ENCODE data around the gene PFDN4.

DNA sequence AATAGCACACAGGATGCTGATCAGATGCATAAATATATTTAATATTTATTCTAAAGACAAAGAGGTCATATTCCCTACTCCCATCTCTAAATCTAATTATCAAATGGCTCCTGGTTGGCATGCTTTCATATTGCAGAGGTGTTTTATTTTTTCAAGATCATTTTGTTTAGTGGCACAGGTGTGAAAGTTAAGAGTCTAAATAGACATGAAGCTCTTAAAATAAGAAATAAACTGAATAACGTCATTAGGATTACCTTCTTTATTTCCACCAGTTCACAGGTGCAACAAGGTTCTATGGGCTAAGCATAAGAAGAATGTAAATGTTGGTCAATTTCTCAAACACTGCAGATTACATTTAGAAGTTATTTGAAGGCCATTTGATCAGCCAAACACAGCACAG, 27.0 kb upstream of the PFDN4 start:
- TF ChIP-seq ZNF70 (CRISPR knock-in tag; IDR thresholded peaks at IDR 0.05) (no peak), ZNF565 (CRISPR knock-in tag; conservative IDR thresholded peaks at IDR 0.05; ENCODE audit: low read depth) (no peak), OSR1 (CRISPR knock-in tag; IDR thresholded peaks at IDR 0.05) (no peak), ESRRG (CRISPR knock-in tag; IDR thresholded peaks at IDR 0.05) (no peak), ZNF8 (CRISPR knock-in tag; IDR thresholded peaks at IDR 0.05) (no peak), CSDC2 (CRISPR knock-in tag; IDR thresholded peaks at IDR 0.05) (no peak), ZFP3 (CRISPR knock-in tag; IDR thresholded peaks at IDR 0.05) (no peak), RARB (CRISPR knock-in tag; IDR thresholded peaks at IDR 0.05) (no peak), ZFP30 (CRISPR knock-in tag; IDR thresholded peaks at IDR 0.05) (no peak), ISL1 (CRISPR knock-in tag; IDR thresholded peaks at IDR 0.05) (no peak), TCF4 (CRISPR knock-in tag; IDR thresholded peaks at IDR 0.05; ENCODE audit: borderline replicate concordance) (no peak), ARNTL (CRISPR knock-in tag; IDR thresholded peaks at IDR 0.05; ENCODE audit: borderline replicate concordance, low read depth) (no peak)
- TF ChIP-seq, protein P1, sequence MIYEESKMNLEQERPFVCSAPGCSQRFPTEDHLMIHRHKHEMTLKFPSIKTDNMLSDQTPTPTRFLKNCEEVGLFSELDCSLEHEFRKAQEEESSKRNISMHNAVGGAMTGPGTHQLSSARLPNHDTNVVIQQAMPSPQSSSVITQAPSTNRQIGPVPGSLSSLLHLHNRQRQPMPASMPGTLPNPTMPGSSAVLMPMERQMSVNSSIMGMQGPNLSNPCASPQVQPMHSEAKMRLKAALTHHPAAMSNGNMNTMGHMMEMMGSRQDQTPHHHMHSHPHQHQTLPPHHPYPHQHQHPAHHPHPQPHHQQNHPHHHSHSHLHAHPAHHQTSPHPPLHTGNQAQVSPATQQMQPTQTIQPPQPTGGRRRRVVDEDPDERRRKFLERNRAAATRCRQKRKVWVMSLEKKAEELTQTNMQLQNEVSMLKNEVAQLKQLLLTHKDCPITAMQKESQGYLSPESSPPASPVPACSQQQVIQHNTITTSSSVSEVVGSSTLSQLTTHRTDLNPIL (CRISPR knock-in tag; IDR thresholded peaks at IDR 0.05; ENCODE audit: low read depth): no peak

All from SK-N-SH treated with all-trans-retinoic acid at 6 μM for 48 hours (cell line).